WTC11 (cell line): ENCODE measurements around the gene AFAP1L1. TPM values are rescaled to one million over a fixed set of nuclear protein-coding genes. Genes with fewer than 3 reads are reported as not detected.

Experiments used
- ATAC-seq: fragments of 200-7000 bp; cut with Tn5 transposase; 2 replicates; pipeline ENCODE4 v1.10.0; 2021; ENCODE audit warnings: mild to moderate bottlenecking, moderate library complexity
- CTCF ChIA-PET: fragments of 300-600 bp; sonication (Branson Sonifier 250); formaldehyde crosslinking; loops from one replicate; lab custom pipeline; 2021; ENCODE audit warnings: antibody characterized with exemption; lab: Charles Lee
- POLR2A ChIA-PET: fragments of 350-600 bp; sonication (Branson Sonifier 250); formaldehyde crosslinking; loops from one replicate; lab custom pipeline; 2021; ENCODE audit warnings: antibody characterized with exemption; lab: Charles Lee
- DNase-seq: peaks from one replicate; pipeline ENCODE4 v3.0.0; 2021; ENCODE audit warnings: low spot score
- H3K27ac Mint-ChIP-seq: 2 replicates; pipeline ENCODE4 v1.8.0; 2021; ENCODE audit warnings: mixed read lengths
- H3K27me3 Mint-ChIP-seq: 2 replicates; pipeline ENCODE4 v1.8.0; 2021; ENCODE audit warnings: low read depth, mild to moderate bottlenecking, moderate library complexity, mixed read lengths
- H3K36me3 Mint-ChIP-seq: 2 replicates; pipeline ENCODE4 v1.8.0; 2021; ENCODE audit warnings: mixed read lengths
- H3K4me1 Mint-ChIP-seq: 2 replicates; pipeline ENCODE4 v1.8.0; 2022; ENCODE audit warnings: mixed read lengths
- H3K4me3 Mint-ChIP-seq: 2 replicates; pipeline ENCODE4 v1.8.0; 2021; ENCODE audit warnings: mild to moderate bottlenecking, moderate library complexity, mixed read lengths
- H3K9me3 Mint-ChIP-seq: 2 replicates; pipeline ENCODE4 v1.8.0; 2021; ENCODE audit warnings: mixed read lengths
- ELF4 ChIP-seq: sonication (generic); formaldehyde crosslinking; IDR thresholded peaks from 2 replicates; pipeline ENCODE4 v1.8.1; 2022; ENCODE audit warnings: low read depth, mild to moderate bottlenecking, moderate library complexity, missing genetic modification reagents
- EMX1 ChIP-seq: fragments of 250-450 bp; sonication (Bioruptor Pico); IDR thresholded peaks from 2 replicates; pipeline ENCODE4 v1.8.0; 2021; ENCODE audit warnings: mild to moderate bottlenecking
- ETV6 ChIP-seq: sonication (generic); formaldehyde crosslinking; IDR thresholded peaks from 2 replicates; pipeline ENCODE4 v1.8.1; 2022; ENCODE audit warnings: mild to moderate bottlenecking, missing genetic modification reagents
- FOXJ3 ChIP-seq: sonication (generic); formaldehyde crosslinking; IDR thresholded peaks from 2 replicates; pipeline ENCODE4 v1.9.0; 2021; ENCODE audit warnings: missing genetic modification reagents, mild to moderate bottlenecking, borderline replicate concordance
- GTF2I ChIP-seq: fragments of 250-450 bp; sonication (Bioruptor Pico); conservative IDR thresholded peaks from 2 replicates; pipeline ENCODE4 v1.4.0; 2021; ENCODE audit warnings: mild to moderate bottlenecking
- HMGA2 ChIP-seq: fragments of 250-450 bp; sonication (Bioruptor Pico); IDR thresholded peaks from 2 replicates; pipeline ENCODE4 v1.4.0; 2021; ENCODE audit warnings: mild to moderate bottlenecking, moderate library complexity
- IRF2 ChIP-seq: sonication (generic); formaldehyde crosslinking; IDR thresholded peaks from 2 replicates; pipeline ENCODE4 v1.8.0; 2022; ENCODE audit warnings: low read depth, missing genetic modification reagents, borderline replicate concordance
- MYBL2 ChIP-seq: sonication (generic); formaldehyde crosslinking; IDR thresholded peaks from 2 replicates; pipeline ENCODE4 v1.8.1; 2023; ENCODE audit warnings: mild to moderate bottlenecking, moderate library complexity, missing genetic modification reagents
- PRDM15 ChIP-seq: sonication (generic); formaldehyde crosslinking; IDR thresholded peaks from 2 replicates; pipeline ENCODE4 v1.8.0; 2022; ENCODE audit warnings: missing genetic modification reagents
- PRRX2 ChIP-seq: fragments of 250-450 bp; sonication (Bioruptor Pico); IDR thresholded peaks from 2 replicates; pipeline ENCODE4 v1.8.0; 2021; ENCODE audit warnings: mild to moderate bottlenecking
- SOX15 ChIP-seq: fragments of 250-450 bp; sonication (Bioruptor Pico); IDR thresholded peaks from 2 replicates; pipeline ENCODE4 v1.9.0; 2021; ENCODE audit warnings: mild to moderate bottlenecking
- TCF7 ChIP-seq: sonication (generic); formaldehyde crosslinking; IDR thresholded peaks from 2 replicates; pipeline ENCODE4 v1.8.0; 2022; ENCODE audit warnings: mild to moderate bottlenecking, low read depth, missing genetic modification reagents, moderate library complexity
- TEAD1 ChIP-seq: sonication (generic); formaldehyde crosslinking; IDR thresholded peaks from 2 replicates; pipeline ENCODE4 v1.8.0; 2022; ENCODE audit warnings: mild to moderate bottlenecking, missing genetic modification reagents
- TEAD4 ChIP-seq: sonication (generic); formaldehyde crosslinking; IDR thresholded peaks from 2 replicates; pipeline ENCODE4 v1.8.0; 2022; ENCODE audit warnings: mild to moderate bottlenecking, missing genetic modification reagents
- TP53 ChIP-seq: sonication (generic); formaldehyde crosslinking; IDR thresholded peaks from 2 replicates; pipeline ENCODE4 v1.8.1; 2023; ENCODE audit warnings: mild to moderate bottlenecking, missing genetic modification reagents
- ZMAT4 ChIP-seq: fragments of 250-450 bp; sonication (Bioruptor Pico); IDR thresholded peaks from 2 replicates; pipeline ENCODE4 v1.9.0; 2021; ENCODE audit warnings: mild to moderate bottlenecking
- ZNF396 ChIP-seq: fragments of 250-450 bp; sonication (Bioruptor Pico); IDR thresholded peaks from 2 replicates; pipeline ENCODE4 v1.8.0; 2021; ENCODE audit warnings: mild to moderate bottlenecking, moderate library complexity, borderline replicate concordance
- ZNF425 ChIP-seq: fragments of 250-450 bp; sonication (Bioruptor Pico); conservative IDR thresholded peaks from 2 replicates; pipeline ENCODE4 v1.9.0; 2021; ENCODE audit warnings: mild to moderate bottlenecking
- ZSCAN18 ChIP-seq: fragments of 250-450 bp; sonication (Bioruptor Pico); IDR thresholded peaks from 2 replicates; pipeline ENCODE4 v2.1.2; 2022; ENCODE audit warnings: mild to moderate bottlenecking, moderate library complexity
- total RNA-seq: library from RNA; stranded (reverse); gene quantifications from 3 replicates; pipeline ENCODE4 v1.2.3, GENCODE V29; 2021
- TF ChIP-seq, protein P1 (sequence below): sonication (generic); formaldehyde crosslinking; IDR thresholded peaks from 2 replicates; pipeline ENCODE4 v1.8.1; 2022; ENCODE audit warnings: mild to moderate bottlenecking, missing genetic modification reagents, moderate library complexity, borderline replicate concordance
- TF ChIP-seq, protein P2 (sequence below): sonication (generic); formaldehyde crosslinking; IDR thresholded peaks from 2 replicates; pipeline ENCODE4 v1.8.1; 2022; ENCODE audit warnings: low read depth, missing genetic modification reagents, borderline replicate concordance
- TF ChIP-seq, protein P3 (sequence below): sonication (generic); formaldehyde crosslinking; IDR thresholded peaks from 2 replicates; pipeline ENCODE4 v1.8.0; 2023; ENCODE audit warnings: mild to moderate bottlenecking, missing genetic modification reagents

Gene AFAP1L1
- total RNA-seq, 1 experiment from 2014 or later: 8.4 TPM

DNA sequence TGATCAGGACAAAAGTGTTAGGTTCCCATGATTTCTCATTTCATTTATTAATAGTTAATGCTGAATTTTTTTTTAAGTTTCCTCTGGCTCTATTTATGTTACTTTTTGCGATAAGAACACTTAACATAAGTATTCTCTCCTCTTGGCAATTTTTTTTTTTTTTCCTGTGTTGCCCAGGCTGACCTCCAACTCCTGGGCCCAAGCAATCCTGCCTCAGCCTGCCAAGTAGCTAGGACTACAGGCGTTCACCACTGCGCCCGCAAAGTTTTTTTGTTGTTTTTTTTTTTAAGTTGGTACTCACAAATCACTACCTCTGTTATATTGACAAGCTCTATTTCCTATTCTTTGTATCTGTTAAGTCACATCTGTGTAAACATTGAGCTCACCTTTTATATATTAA lies 80.5 kb downstream of the AFAP1L1 start (continued):
- TF ChIP-seq GTF2I (CRISPR knock-in tag) (no peak), TEAD4 (CRISPR knock-in tag) (no peak), IRF2 (CRISPR knock-in tag) (no peak), TP53 (CRISPR knock-in tag) (no peak), SOX15 (CRISPR knock-in tag) (no peak), PRDM15 (no peak), ETV6 (no peak), TEAD1 (CRISPR knock-in tag) (no peak), ZNF425 (CRISPR knock-in tag) (no peak), TCF7 (CRISPR knock-in tag) (no peak), HMGA2 (no peak)
- TF ChIP-seq, protein P1, sequence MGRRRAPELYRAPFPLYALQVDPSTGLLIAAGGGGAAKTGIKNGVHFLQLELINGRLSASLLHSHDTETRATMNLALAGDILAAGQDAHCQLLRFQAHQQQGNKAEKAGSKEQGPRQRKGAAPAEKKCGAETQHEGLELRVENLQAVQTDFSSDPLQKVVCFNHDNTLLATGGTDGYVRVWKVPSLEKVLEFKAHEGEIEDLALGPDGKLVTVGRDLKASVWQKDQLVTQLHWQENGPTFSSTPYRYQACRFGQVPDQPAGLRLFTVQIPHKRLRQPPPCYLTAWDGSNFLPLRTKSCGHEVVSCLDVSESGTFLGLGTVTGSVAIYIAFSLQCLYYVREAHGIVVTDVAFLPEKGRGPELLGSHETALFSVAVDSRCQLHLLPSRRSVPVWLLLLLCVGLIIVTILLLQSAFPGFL: no peak

DNA sequence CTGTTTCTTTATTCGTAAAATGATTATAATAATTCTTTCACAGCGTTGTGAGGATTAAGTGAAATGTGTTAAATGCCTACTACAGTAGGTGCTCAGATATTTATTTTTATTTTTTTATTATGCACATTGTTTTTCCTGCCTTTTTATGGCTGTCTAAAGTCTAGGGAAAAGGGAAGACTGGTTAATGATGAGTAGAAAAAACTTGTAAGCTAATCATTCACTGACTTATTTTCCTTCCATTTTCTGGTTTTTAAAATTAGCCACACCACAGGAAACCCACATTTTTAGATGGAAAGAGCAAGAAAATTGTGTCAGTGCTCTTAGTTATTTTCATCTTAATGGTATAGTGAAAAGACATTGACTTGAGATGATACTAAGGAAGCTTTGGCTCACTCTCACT lies 82.3 kb downstream of the AFAP1L1 start:
- Mint-ChIP-seq H3K27me3 (peaks cover 3% of the 10 kb centered on the region; the same call in 1 of the 2 replicates), H3K9me3 (no peaks in the 10 kb centered on the region), H3K4me1 (peaks cover 13% of the 10 kb centered on the region), H3K4me3 (no peak overlapping the region), H3K27ac (no peak overlapping the region), H3K36me3 (peaks cover 54% of the 10 kb centered on the region)
- no peak for TF ChIP-seq PRRX2 (CRISPR knock-in tag)
- no peak for TF ChIP-seq FOXJ3 (CRISPR knock-in tag)
- TF ChIP-seq ZMAT4 (CRISPR knock-in tag): no peak
- TF ChIP-seq ZNF396: no peak
- no peak for TF ChIP-seq ETV6
- ChIA-PET POLR2A (no interaction called here), CTCF (interaction anchor here (1.2 kb wide), 1 partner anchor 13 kb away, joined by 3 read pairs; no protein-coding TSS in a partner anchor)
- no peak for DNase-seq
- no peak for ATAC-seq

DNA sequence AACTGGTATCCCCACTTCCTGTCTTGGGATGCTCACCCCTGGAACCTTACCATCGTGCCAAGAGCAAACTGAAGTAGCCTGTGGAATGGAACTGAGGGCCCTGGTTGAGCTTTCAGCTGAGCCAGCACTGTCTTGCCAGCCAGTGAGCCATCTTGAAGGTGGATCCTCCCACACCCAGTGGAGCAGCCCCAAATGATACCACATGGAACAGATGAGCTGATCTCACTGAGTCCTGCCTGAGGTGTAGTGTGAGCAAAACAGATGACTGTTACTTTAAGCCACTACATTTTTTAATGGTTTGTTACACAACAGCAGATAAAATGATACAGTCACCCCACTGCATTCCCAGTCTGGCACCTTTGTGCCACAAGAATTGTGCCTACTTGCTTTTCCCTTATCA lies 84.0 kb downstream of the AFAP1L1 start:
- no peak for ATAC-seq
- H3K27me3 Mint-ChIP-seq: peaks cover 3% of the 10 kb centered on the region; the same call in 1 of the 2 replicates
- H3K4me3 Mint-ChIP-seq: no peak overlapping the region
- DNase-seq: no peak
- no peaks in the 10 kb centered on the region for H3K9me3 Mint-ChIP-seq
- peaks cover 37% of the 10 kb centered on the region for H3K36me3 Mint-ChIP-seq
- peaks cover 16% of the 10 kb centered on the region for H3K4me1 Mint-ChIP-seq
- POLR2A ChIA-PET: no interaction called here
- no peak overlapping the region for H3K27ac Mint-ChIP-seq
- CTCF ChIA-PET: interaction anchor here (0.9 to 4.0 kb wide), 3 partner anchors 10 to 41 kb away, joined by 3 to 57 read pairs (median 4); partner anchors contain the start of gene GRPEL2
- no peak for TF ChIP-seq ETV6
- TF ChIP-seq ELF4 (CRISPR knock-in tag): no peak
- TF ChIP-seq, protein P2, sequence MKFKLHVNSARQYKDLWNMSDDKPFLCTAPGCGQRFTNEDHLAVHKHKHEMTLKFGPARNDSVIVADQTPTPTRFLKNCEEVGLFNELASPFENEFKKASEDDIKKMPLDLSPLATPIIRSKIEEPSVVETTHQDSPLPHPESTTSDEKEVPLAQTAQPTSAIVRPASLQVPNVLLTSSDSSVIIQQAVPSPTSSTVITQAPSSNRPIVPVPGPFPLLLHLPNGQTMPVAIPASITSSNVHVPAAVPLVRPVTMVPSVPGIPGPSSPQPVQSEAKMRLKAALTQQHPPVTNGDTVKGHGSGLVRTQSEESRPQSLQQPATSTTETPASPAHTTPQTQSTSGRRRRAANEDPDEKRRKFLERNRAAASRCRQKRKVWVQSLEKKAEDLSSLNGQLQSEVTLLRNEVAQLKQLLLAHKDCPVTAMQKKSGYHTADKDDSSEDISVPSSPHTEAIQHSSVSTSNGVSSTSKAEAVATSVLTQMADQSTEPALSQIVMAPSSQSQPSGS (CRISPR knock-in tag): no peak
- no peak for TF ChIP-seq ZSCAN18 (CRISPR knock-in tag)
- TF ChIP-seq, protein P3, sequence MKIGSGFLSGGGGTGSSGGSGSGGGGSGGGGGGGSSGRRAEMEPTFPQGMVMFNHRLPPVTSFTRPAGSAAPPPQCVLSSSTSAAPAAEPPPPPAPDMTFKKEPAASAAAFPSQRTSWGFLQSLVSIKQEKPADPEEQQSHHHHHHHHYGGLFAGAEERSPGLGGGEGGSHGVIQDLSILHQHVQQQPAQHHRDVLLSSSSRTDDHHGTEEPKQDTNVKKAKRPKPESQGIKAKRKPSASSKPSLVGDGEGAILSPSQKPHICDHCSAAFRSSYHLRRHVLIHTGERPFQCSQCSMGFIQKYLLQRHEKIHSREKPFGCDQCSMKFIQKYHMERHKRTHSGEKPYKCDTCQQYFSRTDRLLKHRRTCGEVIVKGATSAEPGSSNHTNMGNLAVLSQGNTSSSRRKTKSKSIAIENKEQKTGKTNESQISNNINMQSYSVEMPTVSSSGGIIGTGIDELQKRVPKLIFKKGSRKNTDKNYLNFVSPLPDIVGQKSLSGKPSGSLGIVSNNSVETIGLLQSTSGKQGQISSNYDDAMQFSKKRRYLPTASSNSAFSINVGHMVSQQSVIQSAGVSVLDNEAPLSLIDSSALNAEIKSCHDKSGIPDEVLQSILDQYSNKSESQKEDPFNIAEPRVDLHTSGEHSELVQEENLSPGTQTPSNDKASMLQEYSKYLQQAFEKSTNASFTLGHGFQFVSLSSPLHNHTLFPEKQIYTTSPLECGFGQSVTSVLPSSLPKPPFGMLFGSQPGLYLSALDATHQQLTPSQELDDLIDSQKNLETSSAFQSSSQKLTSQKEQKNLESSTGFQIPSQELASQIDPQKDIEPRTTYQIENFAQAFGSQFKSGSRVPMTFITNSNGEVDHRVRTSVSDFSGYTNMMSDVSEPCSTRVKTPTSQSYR (CRISPR knock-in tag): no peak
- TF ChIP-seq EMX1 (CRISPR knock-in tag): no peak
- TF ChIP-seq MYBL2 (CRISPR knock-in tag): no peak
